Stomach smooth muscle (tissue), 2 donors: ENCODE data around the gene NASP.

Source experiments
- H3K27ac ChIP-seq: one replicate; pipeline ENCODE4 v1.7.0; 2013; ENCODE audit warnings: mild to moderate bottlenecking, low read length, inconsistent platforms
- H3K27me3 ChIP-seq, 2 donors: one replicate each; pipeline ENCODE4 v1.7.0; 2013; ENCODE audit warnings: low read length in 2 of 2; ENCODE audit not compliant: insufficient read depth in 2 of 2, control insufficient read depth in 1 of 2
- H3K36me3 ChIP-seq, 2 donors: one replicate each; pipeline ENCODE4 v1.7.0; 2013; ENCODE audit warnings: low read length in 2 of 2; ENCODE audit not compliant: control insufficient read depth in 2 of 2, insufficient read depth in 2 of 2
- H3K4me1 ChIP-seq: one replicate; pipeline ENCODE4 v1.7.0; 2013; ENCODE audit warnings: low read length; ENCODE audit not compliant: control insufficient read depth, insufficient read depth
- H3K4me3 ChIP-seq, 2 donors: one replicate each; pipeline ENCODE4 v1.7.0; 2013; ENCODE audit warnings: low read length in 2 of 2
- H3K9ac ChIP-seq, 2 donors: one replicate each; pipeline ENCODE4 v1.7.0; 2013; ENCODE audit warnings: low read length in 2 of 2, mild to moderate bottlenecking in 1 of 2
- H3K9me3 ChIP-seq, 2 donors: one replicate each; pipeline ENCODE4 v1.7.0; 2013; ENCODE audit warnings: low read length in 2 of 2; ENCODE audit not compliant: control insufficient read depth in 2 of 2
- donor health status: healthy.
- donor health status: Pancreatic carcinoma.

Gene NASP, protein sequence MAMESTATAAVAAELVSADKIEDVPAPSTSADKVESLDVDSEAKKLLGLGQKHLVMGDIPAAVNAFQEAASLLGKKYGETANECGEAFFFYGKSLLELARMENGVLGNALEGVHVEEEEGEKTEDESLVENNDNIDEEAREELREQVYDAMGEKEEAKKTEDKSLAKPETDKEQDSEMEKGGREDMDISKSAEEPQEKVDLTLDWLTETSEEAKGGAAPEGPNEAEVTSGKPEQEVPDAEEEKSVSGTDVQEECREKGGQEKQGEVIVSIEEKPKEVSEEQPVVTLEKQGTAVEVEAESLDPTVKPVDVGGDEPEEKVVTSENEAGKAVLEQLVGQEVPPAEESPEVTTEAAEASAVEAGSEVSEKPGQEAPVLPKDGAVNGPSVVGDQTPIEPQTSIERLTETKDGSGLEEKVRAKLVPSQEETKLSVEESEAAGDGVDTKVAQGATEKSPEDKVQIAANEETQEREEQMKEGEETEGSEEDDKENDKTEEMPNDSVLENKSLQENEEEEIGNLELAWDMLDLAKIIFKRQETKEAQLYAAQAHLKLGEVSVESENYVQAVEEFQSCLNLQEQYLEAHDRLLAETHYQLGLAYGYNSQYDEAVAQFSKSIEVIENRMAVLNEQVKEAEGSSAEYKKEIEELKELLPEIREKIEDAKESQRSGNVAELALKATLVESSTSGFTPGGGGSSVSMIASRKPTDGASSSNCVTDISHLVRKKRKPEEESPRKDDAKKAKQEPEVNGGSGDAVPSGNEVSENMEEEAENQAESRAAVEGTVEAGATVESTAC

GRCh38 chr1:45583666-45584350 is at the start of gene NASP:
NASP (plus strand) TSS chr1:45584041; CDS start chr1:45584147, 106 bp downstream.
- Histone ChIP-seq H3K9me3 (no peaks in the 10 kb centered on the region), H3K27ac (peak within 1 kb of the TSS; percentile 92), H3K9ac (peak within 1 kb of the TSS; percentile 76 to 95), H3K4me3 (peak within 1 kb of the TSS; percentile 87 to 99), H3K36me3 (no peaks in the 10 kb centered on the region), H3K4me1 (peaks cover 21% of the 10 kb centered on the region), H3K27me3 (no peaks in the 10 kb centered on the region)

DNA sequence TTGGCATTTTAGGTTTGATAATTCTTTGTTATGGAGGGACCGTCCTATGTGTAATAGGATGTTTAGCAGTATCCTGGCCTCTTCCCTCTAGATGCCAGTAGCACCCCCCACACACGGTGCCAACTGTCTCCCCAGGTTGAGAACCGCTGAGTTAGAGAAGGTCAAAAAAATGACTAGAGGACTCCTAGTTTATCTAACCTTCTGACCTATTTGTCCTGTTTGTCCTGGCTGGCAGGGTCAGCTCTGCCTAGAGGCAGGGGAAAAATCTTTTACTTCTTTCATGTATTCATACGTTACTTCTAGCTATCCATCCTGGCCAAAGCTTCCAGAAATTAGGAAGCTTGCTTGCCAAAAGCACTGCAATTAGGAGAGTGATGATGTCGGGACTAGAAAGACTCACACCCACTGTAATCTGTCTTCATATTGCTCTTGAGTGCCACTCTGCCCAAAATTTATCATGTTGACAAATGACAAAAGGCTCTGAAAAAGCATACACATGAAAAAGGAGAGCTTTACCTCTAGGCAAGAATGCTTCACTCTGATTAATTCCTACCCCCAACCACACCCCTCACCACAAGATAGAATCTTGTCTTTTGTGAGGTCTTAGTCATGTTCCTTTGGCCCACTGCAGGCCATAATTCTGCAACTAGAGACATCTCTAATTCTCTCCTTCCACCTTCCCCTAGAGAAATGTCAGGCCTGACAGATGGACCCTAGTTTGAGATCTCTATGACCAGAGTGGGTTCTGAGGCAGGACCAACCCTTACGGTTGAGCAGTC is 47.7 kb upstream of the NASP start:
- H3K27me3 ChIP-seq = no peaks in the 10 kb centered on the region
- H3K4me1 ChIP-seq = no peaks in the 10 kb centered on the region
- H3K9me3 ChIP-seq = no peaks in the 10 kb centered on the region
- H3K4me3 ChIP-seq = no peak overlapping the region
- H3K36me3 ChIP-seq = no peaks in the 10 kb centered on the region
- no peak overlapping the region for H3K27ac ChIP-seq
- H3K9ac ChIP-seq = no peak overlapping the region

GRCh38 chr1:45536886-45537285 is 47.0 kb upstream of the NASP start:
- no peak overlapping the region for H3K9ac ChIP-seq

GRCh38 chr1:45541193-45541592 is 42.6 kb upstream of the NASP start:
- Histone ChIP-seq H3K4me1 (peaks cover 2% of the 10 kb centered on the region), H3K27ac (no peak overlapping the region), H3K36me3 (no peaks in the 10 kb centered on the region), H3K9ac (no peak overlapping the region), H3K27me3 (peaks cover 2 to 4% of the 10 kb centered on the region in 2 donors), H3K9me3 (no peaks in the 10 kb centered on the region), H3K4me3 (no peak overlapping the region)

More at GRCh38 chr1:45536886-45537285, 47.0 kb upstream of the NASP start:
- Histone ChIP-seq H3K9me3 (no peaks in the 10 kb centered on the region), H3K27ac (no peak overlapping the region), H3K27me3 (no peaks in the 10 kb centered on the region), H3K4me1 (no peaks in the 10 kb centered on the region), H3K4me3 (no peak overlapping the region), H3K36me3 (no peaks in the 10 kb centered on the region)

- H3K4me3 ChIP-seq = no peak overlapping the region
- peaks cover 2 to 4% of the 10 kb centered on the region in 2 donors for H3K27me3 ChIP-seq
- H3K36me3 ChIP-seq = no peaks in the 10 kb centered on the region
- H3K4me1 ChIP-seq = peaks cover 2% of the 10 kb centered on the region
- no peaks in the 10 kb centered on the region for H3K9me3 ChIP-seq
- H3K27ac ChIP-seq = no peak overlapping the region
- no peak overlapping the region for H3K9ac ChIP-seq
Observed at GRCh38 chr1:45542591-45542990, 41.2 kb upstream of the NASP start.

- peaks cover 2% of the 10 kb centered on the region for H3K4me1 ChIP-seq
- no peaks in the 10 kb centered on the region for H3K36me3 ChIP-seq
- peaks cover 2 to 4% of the 10 kb centered on the region in 2 donors for H3K27me3 ChIP-seq
- no peaks in the 10 kb centered on the region for H3K9me3 ChIP-seq
- H3K9ac ChIP-seq = no peak overlapping the region
- H3K4me3 ChIP-seq = no peak overlapping the region
- H3K27ac ChIP-seq = no peak overlapping the region
Observed at GRCh38 chr1:45543581-45544417, 40.0 kb upstream of the NASP start.

- Histone ChIP-seq H3K27ac (no peak overlapping the region), H3K4me3 (no peak overlapping the region), H3K9me3 (no peaks in the 10 kb centered on the region), H3K36me3 (no peaks in the 10 kb centered on the region), H3K4me1 (peaks cover 2% of the 10 kb centered on the region), H3K9ac (no peak overlapping the region), H3K27me3 (peaks cover 2 to 4% of the 10 kb centered on the region in 2 donors)
Observed at GRCh38 chr1:45544530-45544929, 39.3 kb upstream of the NASP start.

GRCh38 chr1:45545019-45545493 is 38.8 kb upstream of the NASP start:
- Histone ChIP-seq H3K9ac (no peak overlapping the region), H3K4me1 (peaks cover 3% of the 10 kb centered on the region), H3K36me3 (no peaks in the 10 kb centered on the region), H3K4me3 (no peak overlapping the region), H3K9me3 (no peaks in the 10 kb centered on the region), H3K27me3 (peaks cover 2 to 4% of the 10 kb centered on the region in 2 donors), H3K27ac (no peak overlapping the region)

- H3K4me3 ChIP-seq = no peak overlapping the region
- no peak overlapping the region for H3K9ac ChIP-seq
- H3K4me1 ChIP-seq = peaks cover 8% of the 10 kb centered on the region
- H3K9me3 ChIP-seq = no peaks in the 10 kb centered on the region
- H3K36me3 ChIP-seq = no peaks in the 10 kb centered on the region
- peaks cover 2 to 4% of the 10 kb centered on the region in 2 donors for H3K27me3 ChIP-seq
- H3K27ac ChIP-seq = no peak overlapping the region
Observed at GRCh38 chr1:45545553-45546310, 38.1 kb upstream of the NASP start.
